Fibroblast of lung (primary cell): ENCODE measurements around the gene KCNK4.

ENCODE experiments used
- EZH2 ChIP-seq: IDR thresholded peaks from 2 replicates; pipeline ENCODE4 v1.5.1; 2012; ENCODE audit warnings: low read length, control low read depth, mild to moderate bottlenecking; ENCODE audit errors: missing control alignments
- TF ChIP-seq, protein P1 (sequence below), 2 donors: IDR thresholded peaks in 1 of 2; conservative IDR thresholded peaks in 1 of 2; 1 replicate in 1 of 2; 2 replicates in 1 of 2; pipeline ENCODE4 v1.5.1; 2011 to 2012; ENCODE audit warnings: low read length in 2 of 2, control low read depth in 1 of 2, inconsistent platforms in 1 of 2, low read depth in 1 of 2, mild to moderate bottlenecking in 1 of 2

DNA sequence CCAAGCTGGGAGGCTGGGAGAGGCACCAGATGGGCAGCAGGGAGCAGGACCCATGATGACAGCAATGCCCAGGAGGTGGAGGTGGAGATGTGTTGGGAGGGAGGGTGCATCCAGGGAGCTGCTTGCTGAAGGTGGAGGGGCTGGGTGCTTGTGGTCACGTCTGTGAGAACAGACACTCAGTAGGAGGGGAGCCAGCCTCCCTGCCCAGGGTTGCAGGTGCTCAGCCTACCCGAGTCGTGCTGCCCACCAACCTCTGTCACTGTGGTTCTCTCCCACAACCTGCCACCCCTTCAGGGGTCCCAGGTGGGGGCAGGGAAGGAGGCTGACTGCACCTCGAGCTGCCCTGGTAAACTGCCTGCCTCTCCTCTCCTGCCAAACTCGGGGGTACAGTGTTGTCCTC is 32.3 kb downstream of the KCNK4 start:
- TF ChIP-seq, protein P1, sequence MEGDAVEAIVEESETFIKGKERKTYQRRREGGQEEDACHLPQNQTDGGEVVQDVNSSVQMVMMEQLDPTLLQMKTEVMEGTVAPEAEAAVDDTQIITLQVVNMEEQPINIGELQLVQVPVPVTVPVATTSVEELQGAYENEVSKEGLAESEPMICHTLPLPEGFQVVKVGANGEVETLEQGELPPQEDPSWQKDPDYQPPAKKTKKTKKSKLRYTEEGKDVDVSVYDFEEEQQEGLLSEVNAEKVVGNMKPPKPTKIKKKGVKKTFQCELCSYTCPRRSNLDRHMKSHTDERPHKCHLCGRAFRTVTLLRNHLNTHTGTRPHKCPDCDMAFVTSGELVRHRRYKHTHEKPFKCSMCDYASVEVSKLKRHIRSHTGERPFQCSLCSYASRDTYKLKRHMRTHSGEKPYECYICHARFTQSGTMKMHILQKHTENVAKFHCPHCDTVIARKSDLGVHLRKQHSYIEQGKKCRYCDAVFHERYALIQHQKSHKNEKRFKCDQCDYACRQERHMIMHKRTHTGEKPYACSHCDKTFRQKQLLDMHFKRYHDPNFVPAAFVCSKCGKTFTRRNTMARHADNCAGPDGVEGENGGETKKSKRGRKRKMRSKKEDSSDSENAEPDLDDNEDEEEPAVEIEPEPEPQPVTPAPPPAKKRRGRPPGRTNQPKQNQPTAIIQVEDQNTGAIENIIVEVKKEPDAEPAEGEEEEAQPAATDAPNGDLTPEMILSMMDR (conservative IDR thresholded peaks at IDR 0.05 in 1 of 2, IDR thresholded peaks at IDR 0.05 in 1 of 2; ENCODE audit: low read depth in 1 of 2, low read length in 2 of 2), result no peak
- TF ChIP-seq EZH2, result no peak
